AML-193 (cell line): Measurements from ENCODE around the gene PPP1R12A.
A peak's percentile ranks its signal among the peaks of the same experiment; 100 is the strongest.

Experiments used
- DNase-seq, 2 experiments: peaks; one replicate each; lab custom pipeline; 2025; lab: John Stamatoyannopoulos, UW

PPP1R12A gene

GRCh38 chr12:79766705-79767464, 168.0 kb downstream of the PPP1R12A start:
- no peak for DNase-seq

GRCh38 chr12:79765157-79765556, 169.7 kb downstream of the PPP1R12A start:
- no peak for DNase-seq

GRCh38 chr12:79764641-79765040, 170.3 kb downstream of the PPP1R12A start:
- DNase-seq: no peak

- DNase-seq: no peak
Observed at GRCh38 chr12:79763766-79764452, 171.0 kb downstream of the PPP1R12A start.

GRCh38 chr12:79761341-79761740, 173.6 kb downstream of the PPP1R12A start:
- DNase-seq: no peak

GRCh38 chr12:79747274-79747673, 187.6 kb downstream of the PPP1R12A start:
- DNase-seq: no peak

GRCh38 chr12:79737875-79738718, 196.8 kb downstream of the PPP1R12A start:
- peak; percentile 45 to 68 for DNase-seq

- no peak for DNase-seq
Observed at GRCh38 chr12:79732638-79733037, 202.3 kb downstream of the PPP1R12A start.

- no peak for DNase-seq
Observed at GRCh38 chr12:79725987-79726386, 208.9 kb downstream of the PPP1R12A start.
